Mucosa of stomach (tissue), 1 donor: ENCODE measurements around the gene VSTM2L.

Experiments used
- H3K27me3 ChIP-seq: one replicate; pipeline ENCODE4 v1.7.0; 2013; ENCODE audit warnings: mild to moderate bottlenecking, low read length; ENCODE audit not compliant: control insufficient read depth, insufficient read depth
- H3K36me3 ChIP-seq: one replicate; pipeline ENCODE4 v1.7.0; 2013; ENCODE audit warnings: low read length; ENCODE audit not compliant: control insufficient read depth, insufficient read depth
- H3K4me1 ChIP-seq: one replicate; pipeline ENCODE4 v1.7.0; 2013; ENCODE audit warnings: mild to moderate bottlenecking, low read length; ENCODE audit not compliant: control insufficient read depth, insufficient read depth
- H3K4me3 ChIP-seq: one replicate; pipeline ENCODE4 v1.7.0; 2013; ENCODE audit warnings: low read length
- H3K9ac ChIP-seq: one replicate; pipeline ENCODE4 v1.7.0; 2013; ENCODE audit warnings: mild to moderate bottlenecking, low read length, moderate library complexity
- H3K9me3 ChIP-seq: one replicate; pipeline ENCODE4 v1.7.0; 2013; ENCODE audit warnings: mild to moderate bottlenecking, low read length, moderate library complexity; ENCODE audit not compliant: control insufficient read depth
- donor health status: Pancreatic carcinoma.

The VSTM2L gene

DNA sequence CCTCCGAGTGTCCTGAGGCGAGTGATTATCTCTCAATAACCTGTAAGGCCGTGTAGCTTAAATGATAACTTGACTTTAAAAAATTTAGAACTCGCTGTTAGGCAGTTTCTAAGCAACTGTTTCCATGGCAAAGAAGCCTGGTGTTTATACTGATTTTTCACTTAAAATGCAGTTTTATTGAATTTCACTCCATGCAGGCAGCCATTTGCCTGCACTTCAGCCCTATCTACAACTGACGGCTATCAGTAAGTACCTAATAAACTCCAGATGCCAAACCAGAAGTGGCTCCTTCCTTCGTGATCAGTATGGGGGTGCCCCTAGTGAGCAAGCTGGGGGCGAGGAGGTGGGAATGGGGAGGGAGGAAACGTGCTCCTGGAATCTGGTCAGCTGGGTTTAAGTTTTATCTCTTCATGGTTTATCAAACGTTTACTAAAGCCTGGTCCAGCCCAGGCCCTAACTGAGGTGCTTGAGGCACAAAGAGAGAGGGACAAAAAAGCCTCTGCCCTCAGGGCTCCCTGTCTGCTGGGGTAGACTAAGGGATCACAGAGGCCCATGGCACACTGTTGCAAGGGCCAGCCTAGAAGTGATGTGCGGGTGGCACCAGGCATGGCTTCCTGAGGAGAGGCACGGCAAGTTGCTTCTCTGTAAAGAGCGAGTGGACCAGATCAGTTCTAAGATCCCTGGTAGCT lies 84.8 kb downstream of the VSTM2L start:
- H3K36me3 ChIP-seq, result no peaks in the 10 kb centered on the region
- H3K4me3 ChIP-seq, result no peak overlapping the region
- H3K27me3 ChIP-seq, result no peaks in the 10 kb centered on the region
- peaks cover 66% of the 10 kb centered on the region for H3K4me1 ChIP-seq
- H3K9me3 ChIP-seq, result no peaks in the 10 kb centered on the region
- H3K9ac ChIP-seq, result no peak overlapping the region

DNA sequence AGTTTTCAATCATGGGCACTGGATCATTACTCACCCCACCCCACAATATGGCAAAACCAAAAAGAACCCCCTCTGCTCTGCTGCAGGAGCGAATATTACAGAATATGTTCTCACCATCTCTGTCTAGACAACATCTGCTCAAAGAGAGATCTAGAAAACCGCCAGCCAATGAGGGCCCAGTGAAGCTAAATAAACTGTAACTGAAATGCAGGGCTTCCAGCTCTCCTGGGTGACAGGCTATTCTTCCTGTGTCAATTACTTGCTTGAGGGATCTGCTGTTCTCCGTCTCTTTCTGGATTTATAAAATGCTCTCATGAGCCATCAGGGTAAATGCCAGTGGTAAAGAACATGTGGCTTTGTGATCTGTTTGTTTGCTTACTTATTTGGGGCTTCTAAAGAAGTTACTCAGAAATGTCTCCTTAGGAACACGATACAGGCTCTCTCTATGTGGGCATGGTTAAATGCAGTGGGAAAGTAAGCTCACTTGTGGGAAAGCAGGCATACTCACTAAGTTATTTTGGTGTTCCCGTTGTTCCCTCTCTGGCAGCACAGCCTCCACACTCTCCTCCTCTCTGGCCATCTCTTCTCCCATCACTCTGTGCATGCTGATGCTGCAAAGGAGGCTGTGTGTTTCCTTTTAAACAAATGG lies 85.5 kb downstream of the VSTM2L start:
- Histone ChIP-seq H3K27me3 (no peaks in the 10 kb centered on the region), H3K9ac (no peak overlapping the region), H3K4me3 (no peak overlapping the region), H3K9me3 (no peaks in the 10 kb centered on the region), H3K4me1 (peaks cover 71% of the 10 kb centered on the region), H3K36me3 (no peaks in the 10 kb centered on the region)

DNA sequence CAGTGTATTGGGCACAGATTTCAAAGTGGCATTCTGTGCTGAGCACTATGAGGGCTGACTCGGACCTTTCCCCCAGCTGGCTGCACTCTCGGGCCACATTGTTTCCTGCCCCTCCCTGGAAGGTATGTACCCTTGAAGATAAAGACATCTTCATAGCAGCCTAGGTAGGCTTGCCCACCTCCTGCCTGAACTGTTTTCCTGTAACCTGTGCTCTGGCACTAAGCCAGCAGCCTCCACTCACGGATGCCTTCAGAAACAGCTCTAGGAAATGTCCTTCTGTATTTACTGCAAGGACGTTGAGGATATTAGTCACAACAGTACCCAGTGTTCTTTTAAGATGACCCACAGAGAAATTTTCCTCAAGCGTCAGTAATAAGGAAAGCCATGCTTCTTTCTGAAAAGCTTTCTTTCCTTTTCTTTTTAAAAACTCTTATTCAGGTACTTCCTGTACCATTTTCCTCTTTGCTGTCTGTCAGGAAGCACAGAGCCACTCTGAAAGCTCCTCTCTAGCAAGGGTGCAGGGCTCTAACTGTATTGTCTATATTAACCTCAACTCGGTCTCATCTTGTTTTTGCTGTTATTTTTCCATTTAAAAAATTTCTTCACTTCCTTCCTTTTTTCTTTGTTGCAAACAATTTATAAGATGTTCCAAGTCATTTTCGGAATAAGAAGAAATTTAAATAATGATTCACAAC lies 86.8 kb downstream of the VSTM2L start:
- peaks cover 60% of the 10 kb centered on the region for H3K4me1 ChIP-seq
- H3K4me3 ChIP-seq, result no peak overlapping the region
- H3K27me3 ChIP-seq, result no peaks in the 10 kb centered on the region
- H3K36me3 ChIP-seq, result no peaks in the 10 kb centered on the region
- no peak overlapping the region for H3K9ac ChIP-seq
- H3K9me3 ChIP-seq, result no peaks in the 10 kb centered on the region

DNA sequence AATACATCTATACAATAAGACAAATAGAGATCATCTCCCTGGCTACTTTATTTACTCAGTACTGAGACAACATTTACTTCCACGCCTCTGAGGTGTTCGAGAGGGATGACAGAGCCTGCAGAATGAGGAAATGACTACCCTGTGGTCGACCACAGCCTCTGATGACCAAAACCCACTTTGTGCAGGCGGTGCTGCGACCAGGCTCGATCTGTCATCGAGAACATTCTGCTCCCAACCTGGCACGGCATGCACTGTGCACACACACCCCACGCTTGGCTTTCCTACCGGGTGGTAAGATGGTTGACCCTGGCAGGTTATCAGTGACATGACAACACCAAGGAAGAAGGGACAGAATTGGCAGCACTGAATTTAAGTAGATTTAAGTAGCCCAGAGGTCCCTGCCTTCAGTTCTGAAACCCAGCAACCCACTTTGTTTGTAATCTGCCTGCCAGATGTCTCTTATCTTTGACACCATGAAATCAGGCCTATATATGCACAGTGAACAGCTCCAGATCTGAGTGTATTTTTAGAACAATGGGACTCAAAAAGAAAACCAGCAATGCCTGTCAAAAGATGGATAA lies 87.7 kb downstream of the VSTM2L start:
- H3K4me3 ChIP-seq, result no peak overlapping the region
- no peaks in the 10 kb centered on the region for H3K27me3 ChIP-seq
- H3K4me1 ChIP-seq, result peaks cover 60% of the 10 kb centered on the region
- H3K9me3 ChIP-seq, result no peaks in the 10 kb centered on the region
- no peak overlapping the region for H3K9ac ChIP-seq
- H3K36me3 ChIP-seq, result no peaks in the 10 kb centered on the region

DNA sequence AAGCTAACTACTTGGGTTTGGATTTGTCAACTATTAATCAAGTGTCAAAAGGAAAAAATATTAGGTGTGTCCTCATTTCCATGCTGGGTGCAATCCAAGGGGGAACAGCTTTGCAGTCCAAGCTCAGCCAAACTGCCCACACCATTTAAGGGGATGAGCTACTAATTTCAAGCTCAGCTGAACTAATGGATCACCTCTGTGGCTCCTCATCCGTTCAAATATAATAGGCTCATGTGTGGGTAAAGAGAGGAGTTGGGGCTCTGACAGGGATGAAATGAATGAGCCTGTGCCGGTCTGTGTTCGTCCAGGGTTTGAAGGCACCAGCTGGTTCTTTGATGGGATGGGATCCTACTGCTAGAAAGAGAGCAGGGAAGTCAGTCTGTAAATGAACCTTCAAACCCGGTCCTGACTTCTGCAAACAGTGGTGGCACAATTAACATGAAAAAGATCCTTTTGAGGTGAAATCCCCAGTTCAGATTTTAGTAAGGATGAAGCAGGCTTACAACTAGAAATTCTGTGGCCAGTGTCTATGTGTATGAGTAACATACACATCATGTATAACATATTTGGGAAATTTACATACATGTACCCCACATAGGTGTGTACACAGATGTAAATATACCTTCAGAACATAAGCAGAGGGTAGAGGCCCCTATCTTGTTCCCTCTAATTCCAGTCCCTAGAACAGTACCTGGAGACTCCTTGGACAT lies 88.4 kb downstream of the VSTM2L start:
- H3K9me3 ChIP-seq, result no peaks in the 10 kb centered on the region
- H3K27me3 ChIP-seq, result no peaks in the 10 kb centered on the region
- no peak overlapping the region for H3K9ac ChIP-seq
- H3K4me3 ChIP-seq, result no peak overlapping the region
- no peaks in the 10 kb centered on the region for H3K36me3 ChIP-seq
- H3K4me1 ChIP-seq, result peaks cover 54% of the 10 kb centered on the region

DNA sequence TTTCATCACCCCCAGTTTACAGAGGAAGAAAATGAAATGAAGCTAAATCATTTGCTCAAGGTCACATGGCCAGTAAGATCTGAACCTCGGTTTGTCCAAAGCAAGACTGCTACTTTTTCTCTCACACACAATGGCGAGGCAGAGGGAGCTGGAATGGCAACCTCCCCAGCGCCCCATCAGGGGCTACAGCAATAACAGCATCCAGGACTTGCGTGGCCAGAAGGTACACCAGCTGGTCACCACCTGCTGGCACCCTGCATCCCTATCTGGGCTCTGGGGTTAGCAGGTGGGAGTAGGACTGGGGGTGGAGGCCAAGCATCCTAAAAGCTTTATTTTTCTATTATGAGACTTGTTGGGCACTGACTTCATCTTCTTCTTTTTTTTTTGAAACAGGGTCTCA lies 89.0 kb downstream of the VSTM2L start:
- no peaks in the 10 kb centered on the region for H3K27me3 ChIP-seq
- no peak overlapping the region for H3K4me3 ChIP-seq
- H3K9me3 ChIP-seq, result no peaks in the 10 kb centered on the region
- H3K36me3 ChIP-seq, result no peaks in the 10 kb centered on the region
- peaks cover 48% of the 10 kb centered on the region for H3K4me1 ChIP-seq
- H3K9ac ChIP-seq, result no peak overlapping the region

DNA sequence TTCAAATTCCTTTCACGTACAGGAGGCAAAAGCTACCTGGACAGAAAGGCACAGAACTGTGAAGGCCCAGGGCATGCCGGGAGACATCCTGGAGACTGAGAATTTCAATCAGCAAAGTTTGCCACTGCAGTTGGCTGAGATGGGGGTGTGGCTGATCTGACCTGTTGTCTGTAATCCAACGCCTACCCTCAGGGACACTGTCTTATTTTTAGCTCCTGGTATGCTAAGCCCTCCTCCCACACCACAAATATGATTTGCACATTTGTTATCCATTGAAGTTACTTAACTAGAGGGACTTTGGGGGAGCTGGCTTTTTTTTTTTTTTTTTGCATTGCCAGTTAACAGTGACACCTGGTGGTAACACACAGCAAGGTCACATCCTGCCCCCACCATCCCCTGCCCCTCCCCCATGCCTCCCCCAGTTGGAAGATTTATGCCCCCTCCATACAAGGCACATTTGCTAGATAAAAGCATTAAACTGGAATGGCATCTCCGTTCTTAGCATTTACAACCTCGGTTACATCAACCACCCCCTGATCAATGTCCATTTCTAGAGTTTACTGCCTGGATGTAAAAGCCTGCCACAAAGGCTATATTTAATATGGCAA lies 90.0 kb downstream of the VSTM2L start:
- H3K4me1 ChIP-seq, result peaks cover 38% of the 10 kb centered on the region
- no peaks in the 10 kb centered on the region for H3K36me3 ChIP-seq
- H3K9ac ChIP-seq, result no peak overlapping the region
- no peak overlapping the region for H3K4me3 ChIP-seq
- H3K27me3 ChIP-seq, result no peaks in the 10 kb centered on the region
- H3K9me3 ChIP-seq, result no peaks in the 10 kb centered on the region

DNA sequence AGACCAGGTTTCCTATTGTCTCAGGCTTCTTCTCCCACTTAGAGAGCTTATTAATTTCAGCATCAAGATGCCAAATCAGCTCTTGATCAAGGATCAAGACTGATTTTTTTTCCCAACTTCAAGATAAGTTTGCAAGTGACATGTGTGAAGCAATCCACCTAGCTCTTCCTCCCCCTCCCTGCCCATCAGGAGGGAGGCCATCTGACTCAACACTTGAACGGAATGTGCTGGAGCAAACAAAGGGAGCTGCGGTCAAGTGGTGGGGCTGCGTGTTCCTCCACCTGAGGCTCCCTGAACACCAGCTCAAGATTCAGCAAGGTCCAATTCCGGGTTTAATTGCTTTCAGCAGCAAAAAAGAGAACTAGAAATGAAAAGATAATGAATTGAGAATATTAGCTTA lies 91.6 kb downstream of the VSTM2L start:
- Histone ChIP-seq H3K27me3 (no peaks in the 10 kb centered on the region), H3K9ac (no peak overlapping the region), H3K4me1 (peaks cover 30% of the 10 kb centered on the region), H3K36me3 (no peaks in the 10 kb centered on the region), H3K4me3 (no peak overlapping the region), H3K9me3 (no peaks in the 10 kb centered on the region)
